Measurements from ENCODE around the gene CD36.
A peak's percentile ranks its signal among the peaks of the same experiment; 100 is the strongest.

DNA sequence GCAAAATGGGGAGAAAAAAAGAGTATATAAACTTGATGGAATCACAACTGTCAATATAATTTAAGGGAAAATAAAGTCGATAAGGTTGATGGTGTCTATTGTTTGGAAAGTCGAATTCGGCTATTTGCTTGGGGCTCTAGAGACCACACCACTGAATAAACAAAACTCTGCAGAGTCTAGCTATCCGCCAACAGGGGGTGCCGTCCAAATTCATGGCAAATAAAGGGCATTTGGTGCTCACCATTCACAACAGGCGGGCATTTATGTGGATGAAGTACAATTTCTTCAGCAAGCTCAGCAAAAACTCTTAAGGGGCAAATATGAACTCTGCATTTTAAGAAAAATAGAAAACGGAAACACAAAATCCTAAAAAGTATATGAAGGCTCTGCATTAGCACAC, 23.3 kb downstream of the CD36 start:
- TF ChIP-seq, protein P1, sequence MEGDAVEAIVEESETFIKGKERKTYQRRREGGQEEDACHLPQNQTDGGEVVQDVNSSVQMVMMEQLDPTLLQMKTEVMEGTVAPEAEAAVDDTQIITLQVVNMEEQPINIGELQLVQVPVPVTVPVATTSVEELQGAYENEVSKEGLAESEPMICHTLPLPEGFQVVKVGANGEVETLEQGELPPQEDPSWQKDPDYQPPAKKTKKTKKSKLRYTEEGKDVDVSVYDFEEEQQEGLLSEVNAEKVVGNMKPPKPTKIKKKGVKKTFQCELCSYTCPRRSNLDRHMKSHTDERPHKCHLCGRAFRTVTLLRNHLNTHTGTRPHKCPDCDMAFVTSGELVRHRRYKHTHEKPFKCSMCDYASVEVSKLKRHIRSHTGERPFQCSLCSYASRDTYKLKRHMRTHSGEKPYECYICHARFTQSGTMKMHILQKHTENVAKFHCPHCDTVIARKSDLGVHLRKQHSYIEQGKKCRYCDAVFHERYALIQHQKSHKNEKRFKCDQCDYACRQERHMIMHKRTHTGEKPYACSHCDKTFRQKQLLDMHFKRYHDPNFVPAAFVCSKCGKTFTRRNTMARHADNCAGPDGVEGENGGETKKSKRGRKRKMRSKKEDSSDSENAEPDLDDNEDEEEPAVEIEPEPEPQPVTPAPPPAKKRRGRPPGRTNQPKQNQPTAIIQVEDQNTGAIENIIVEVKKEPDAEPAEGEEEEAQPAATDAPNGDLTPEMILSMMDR (IDR thresholded peaks at IDR 0.05; ENCODE audit: low read length), result peak; percentile 11; the same call in 1 of the 2 replicates
- TF ChIP-seq EZH2phosphoT487 (IDR thresholded peaks at IDR 0.05; ENCODE audit: low read length), result no peak

All from MM.1S (cell line).